Activated T-helper 9 cell treated with anti-CD3 and anti-CD28 coated beads, Interleukin-2, amount 50 U/mL, for 16 hours (primary cell): ENCODE data around the gene CMTM1.

Experiments
- DNase-seq: peaks from one replicate; pipeline ENCODE4 v3.0.0-alpha.2; 2020; ENCODE audit warnings: low read depth

CMTM1 gene

GRCh38 chr16:66566051-66566901 lies at the start of gene CMTM1:
CMTM1 (plus strand) TSS chr16:66566439; CDS start chr16:66566514, 75 bp downstream.
- DNase-seq: no peak

- DNase-seq: no peak
Measured at GRCh38 chr16:66516509-66516807, 49.8 kb upstream of the CMTM1 start.

- DNase-seq: peak; percentile 57
Measured at GRCh38 chr16:66516808-66517585, 49.2 kb upstream of the CMTM1 start.

GRCh38 chr16:66517586-66518263 lies 48.5 kb upstream of the CMTM1 start:
- no peak for DNase-seq

- no peak for DNase-seq
Measured at GRCh38 chr16:66519482-66520373, 46.5 kb upstream of the CMTM1 start.

GRCh38 chr16:66520406-66521170 lies 45.7 kb upstream of the CMTM1 start:
- no peak for DNase-seq

GRCh38 chr16:66521252-66521713 lies 45.0 kb upstream of the CMTM1 start:
- no peak for DNase-seq

GRCh38 chr16:66521951-66522771 lies 44.1 kb upstream of the CMTM1 start:
- DNase-seq: peak; percentile 89

GRCh38 chr16:66522816-66523590 lies 43.2 kb upstream of the CMTM1 start:
- DNase-seq: no peak

GRCh38 chr16:66523861-66524354 lies 42.3 kb upstream of the CMTM1 start:
- no peak for DNase-seq

GRCh38 chr16:66524601-66525164 lies 41.6 kb upstream of the CMTM1 start:
- no peak for DNase-seq

GRCh38 chr16:66525396-66526180 lies 40.7 kb upstream of the CMTM1 start:
- no peak for DNase-seq

GRCh38 chr16:66528294-66528693 lies 37.9 kb upstream of the CMTM1 start:
- DNase-seq: no peak

GRCh38 chr16:66529475-66529874 lies 36.8 kb upstream of the CMTM1 start:
- no peak for DNase-seq

- no peak for DNase-seq
Measured at GRCh38 chr16:66534376-66534799, 31.9 kb upstream of the CMTM1 start.

- no peak for DNase-seq
Measured at GRCh38 chr16:66536525-66536924, 29.7 kb upstream of the CMTM1 start.

GRCh38 chr16:66537236-66537635 lies 29.0 kb upstream of the CMTM1 start:
- DNase-seq: no peak

- DNase-seq: no peak
Measured at GRCh38 chr16:66538910-66539309, 27.3 kb upstream of the CMTM1 start.
